Effector memory CD8-positive, alpha-beta T cell (primary cell): ENCODE measurements around the gene PLPPR4.

Experiments used
- ATAC-seq: fragments of 150-1000 bp; cut with Tn5 transposase; replicated peaks from 2 replicates; pipeline ENCODE4 v1.10.0; 2021; ENCODE audit warnings: mild to moderate bottlenecking, moderate library complexity
- DNase-seq, 3 experiments: peaks; one replicate each; pipeline ENCODE4 v3.0.0; 2021
- H3K27ac Mint-ChIP-seq, 2 donors: one replicate each; pipeline ENCODE4 v1.8.0; 2022; ENCODE audit warnings: mild to moderate bottlenecking in 2 of 2, mixed read lengths in 2 of 2, moderate library complexity in 2 of 2
- H3K27me3 Mint-ChIP-seq, 2 donors: one replicate each; pipeline ENCODE4 v1.8.0; 2022; ENCODE audit warnings: mixed read lengths in 2 of 2
- H3K36me3 Mint-ChIP-seq: one replicate; pipeline ENCODE4 v1.8.0; 2022; ENCODE audit warnings: mild to moderate bottlenecking, moderate library complexity, mixed read lengths; ENCODE audit not compliant: insufficient read depth
- H3K4me1 Mint-ChIP-seq, 2 donors: one replicate each; pipeline ENCODE4 v1.8.0; 2022; ENCODE audit warnings: low read depth in 2 of 2, mixed read lengths in 2 of 2
- H3K4me3 Mint-ChIP-seq, 2 donors: one replicate each; pipeline ENCODE4 v1.8.0; 2022; ENCODE audit warnings: mild to moderate bottlenecking in 2 of 2, mixed read lengths in 2 of 2, moderate library complexity in 2 of 2
- H3K9me3 Mint-ChIP-seq, 2 donors: one replicate each; pipeline ENCODE4 v1.8.0; 2022; ENCODE audit warnings: mixed read lengths in 2 of 2
- total RNA-seq, 9 experiments: gene quantifications; one replicate each; lab custom pipeline; 2026; lab: John Stamatoyannopoulos, UW

The PLPPR4 gene
- total RNA-seq: 0 reads per million in 9 experiments

DNA sequence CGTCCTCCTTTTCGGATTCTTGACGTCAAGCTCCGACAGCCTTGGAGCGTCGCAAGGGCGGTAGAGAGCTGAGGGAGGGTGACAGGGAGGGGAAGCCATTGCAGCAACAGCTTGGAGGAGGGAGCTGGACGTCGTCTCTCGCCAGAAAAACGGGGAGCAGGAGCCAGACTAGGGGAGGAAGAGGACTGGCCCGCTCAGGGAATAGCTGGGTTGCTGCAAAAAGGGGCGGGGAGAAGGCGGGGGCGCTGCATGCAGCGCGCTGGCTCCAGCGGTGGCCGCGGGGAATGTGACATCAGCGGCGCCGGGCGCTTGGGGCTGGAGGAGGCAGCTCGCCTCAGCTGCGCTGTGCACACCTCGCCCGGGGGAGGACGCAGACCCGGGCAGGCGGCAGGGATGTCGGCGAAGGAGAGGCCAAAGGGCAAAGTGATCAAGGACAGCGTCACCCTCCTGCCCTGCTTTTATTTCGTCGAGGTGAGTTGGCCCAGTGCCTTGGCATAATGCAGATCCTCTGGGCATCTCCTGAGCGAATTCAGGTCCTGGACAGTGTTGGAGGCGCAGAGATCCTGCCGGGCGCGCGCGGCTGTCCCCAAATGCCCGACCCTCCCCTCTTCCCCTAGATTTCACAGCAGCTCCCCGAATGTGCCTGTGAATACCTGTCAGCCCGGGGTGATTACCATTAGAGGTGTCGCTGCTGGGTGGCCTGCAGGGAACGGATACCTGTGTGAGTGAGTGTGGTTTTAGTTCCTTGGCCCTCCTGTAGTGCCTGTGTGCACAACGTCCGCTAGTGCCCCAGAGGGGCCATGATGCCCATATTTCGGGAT, at the start of gene PLPPR4:
Gene PLPPR4, plus strand, starts transcription at position 292 of the 821 bp plus-strand sequence. Its CDS starts 102 bp downstream, at position 394.
- no peak within 1 kb of the TSS for H3K27ac Mint-ChIP-seq
- ATAC-seq: no peak
- H3K9me3 Mint-ChIP-seq: peaks cover 7 to 9% of the 10 kb centered on the region in 2 donors
- peaks cover 2 to 3% of the 10 kb centered on the region in 2 donors for H3K4me1 Mint-ChIP-seq
- peak within 1 kb of the TSS in 1 of 2 donors; percentile 34 for H3K4me3 Mint-ChIP-seq
- DNase-seq: no peak
- peaks cover 34 to 44% of the 10 kb centered on the region in 2 donors for H3K27me3 Mint-ChIP-seq
- H3K36me3 Mint-ChIP-seq: peaks cover 2% of the 10 kb centered on the region

GRCh38 chr1:99216956-99217355, 47.3 kb upstream of the PLPPR4 start:
- Mint-ChIP-seq H3K4me3 (no peak overlapping the region), H3K27me3 (peaks cover 0 to 10% of the 10 kb centered on the region in 2 donors), H3K4me1 (no peaks in the 10 kb centered on the region), H3K36me3 (no peaks in the 10 kb centered on the region), H3K27ac (no peak overlapping the region), H3K9me3 (peaks cover 0 to 3% of the 10 kb centered on the region in 2 donors)
- DNase-seq: no peak
- ATAC-seq: no peak

DNA sequence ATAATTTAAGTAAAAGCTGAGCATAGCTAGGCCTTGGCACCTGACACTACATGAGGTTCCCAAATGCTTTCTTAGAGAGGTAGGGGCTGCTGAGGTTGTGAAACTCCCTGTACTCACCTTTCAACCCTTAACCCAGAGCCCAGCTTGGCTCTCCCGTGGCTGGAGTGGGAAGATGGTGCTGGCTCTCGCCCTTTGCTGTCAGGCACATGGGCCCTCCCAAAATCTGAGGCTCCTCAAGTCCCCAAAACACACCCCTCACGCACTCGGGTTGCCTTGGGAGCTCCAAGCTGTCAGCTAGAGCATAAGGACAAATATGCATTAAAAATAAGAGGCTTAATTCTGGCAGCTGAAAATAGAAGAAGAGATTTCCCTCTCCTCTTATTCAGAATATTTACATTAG, 46.7 kb upstream of the PLPPR4 start:
- Mint-ChIP-seq H3K9me3 (peaks cover 0 to 3% of the 10 kb centered on the region in 2 donors), H3K36me3 (no peaks in the 10 kb centered on the region), H3K4me1 (no peaks in the 10 kb centered on the region), H3K27me3 (peaks cover 0 to 10% of the 10 kb centered on the region in 2 donors), H3K4me3 (no peak overlapping the region), H3K27ac (no peak overlapping the region)
- DNase-seq (no peak), ATAC-seq (no peak)

DNA sequence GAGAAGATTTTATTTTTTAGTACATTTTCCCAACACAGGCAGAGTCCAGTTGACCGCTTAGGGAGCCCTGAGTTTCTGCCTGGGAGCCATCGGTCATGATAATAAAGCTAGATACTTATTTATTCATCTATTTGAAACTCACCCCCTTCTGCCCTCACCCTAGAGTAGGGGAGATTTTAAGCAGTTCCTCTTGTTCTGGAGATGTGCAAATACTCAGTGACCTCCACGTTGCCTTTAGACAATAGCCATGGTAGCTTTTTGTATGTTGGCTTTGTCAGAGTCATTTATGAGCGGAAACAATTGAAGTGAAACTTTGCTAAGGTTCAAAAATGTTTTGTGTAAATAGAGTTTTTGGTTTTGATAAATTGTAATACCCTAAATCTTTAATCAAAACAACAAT, 45.7 kb upstream of the PLPPR4 start:
- Mint-ChIP-seq H3K4me3 (no peak overlapping the region), H3K27ac (no peak overlapping the region), H3K36me3 (no peaks in the 10 kb centered on the region), H3K27me3 (peaks cover 0 to 10% of the 10 kb centered on the region in 2 donors), H3K4me1 (no peaks in the 10 kb centered on the region), H3K9me3 (peaks cover 0 to 3% of the 10 kb centered on the region in 2 donors)
- ATAC-seq (no peak), DNase-seq (no peak)

DNA sequence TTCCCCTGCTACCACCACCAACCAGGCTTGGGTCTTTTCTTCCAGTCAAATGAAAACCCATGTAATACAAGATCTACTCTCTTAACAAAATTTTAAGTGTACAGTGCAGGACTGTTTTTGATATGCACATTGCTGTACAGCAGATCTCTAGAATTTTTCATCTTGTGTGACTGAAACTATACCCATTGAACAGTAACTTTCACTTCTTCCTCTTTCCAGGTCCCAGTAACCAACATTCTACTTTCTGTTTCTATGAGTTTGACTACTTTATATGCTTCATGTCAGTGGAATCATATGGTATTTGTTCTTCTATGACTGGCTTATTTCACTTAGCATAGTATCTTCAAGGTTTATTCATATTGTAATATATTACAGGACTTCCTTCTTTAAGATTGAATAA, 45.3 kb upstream of the PLPPR4 start:
- Mint-ChIP-seq H3K9me3 (peaks cover 0 to 3% of the 10 kb centered on the region in 2 donors), H3K27ac (no peak overlapping the region), H3K36me3 (no peaks in the 10 kb centered on the region), H3K4me3 (no peak overlapping the region), H3K27me3 (peaks cover 0 to 10% of the 10 kb centered on the region in 2 donors), H3K4me1 (no peaks in the 10 kb centered on the region)
- DNase-seq (no peak), ATAC-seq (no peak)

- Mint-ChIP-seq H3K27me3 (no peaks in the 10 kb centered on the region), H3K4me3 (no peak overlapping the region), H3K27ac (no peak overlapping the region), H3K9me3 (no peaks in the 10 kb centered on the region), H3K4me1 (no peaks in the 10 kb centered on the region), H3K36me3 (no peaks in the 10 kb centered on the region)
- ATAC-seq (no peak), DNase-seq (no peak)
These were observed 37.0 kb upstream of the PLPPR4 start for GRCh38 chr1:99227056-99227897.

DNA sequence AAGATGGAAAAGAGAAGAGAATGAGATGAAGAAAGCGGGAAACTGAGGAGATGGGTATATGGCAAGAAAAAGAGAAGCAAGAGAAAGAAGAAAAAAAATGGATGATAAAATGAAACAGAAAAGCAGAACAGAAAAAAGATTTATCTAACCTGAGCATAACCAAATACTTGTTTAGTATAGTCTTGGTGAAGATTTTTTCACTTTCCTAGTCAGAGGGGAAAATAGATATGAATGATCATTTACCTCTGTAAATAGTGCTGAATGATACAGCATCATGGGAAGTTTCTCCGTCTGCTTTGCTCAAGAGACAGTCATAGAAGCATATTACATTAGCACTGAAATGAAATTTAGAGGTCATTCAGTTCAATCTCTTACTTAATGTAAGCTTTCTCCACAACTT, 36.1 kb upstream of the PLPPR4 start:
- no peak overlapping the region for H3K4me3 Mint-ChIP-seq
- no peaks in the 10 kb centered on the region for H3K27me3 Mint-ChIP-seq
- no peak for ATAC-seq

DNA sequence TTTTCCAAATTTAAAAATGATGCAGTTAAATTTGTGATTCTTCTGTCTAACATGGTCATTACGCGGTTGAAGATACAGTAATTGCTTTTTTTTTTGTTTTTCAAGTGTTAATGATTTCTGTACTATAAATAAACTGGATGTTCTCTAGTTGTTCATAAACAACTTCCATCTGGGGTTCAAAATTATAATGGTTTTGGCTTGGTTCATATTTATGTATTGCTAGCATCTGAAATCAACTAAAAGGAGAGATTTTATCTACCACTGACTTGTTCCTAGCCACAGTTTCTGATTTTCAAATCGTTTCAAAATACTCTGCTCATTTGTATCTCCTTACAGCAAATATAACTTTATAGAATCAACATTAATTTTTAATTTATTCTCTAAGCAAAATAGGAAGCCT, 35.2 kb upstream of the PLPPR4 start:
- DNase-seq: no peak
- no peaks in the 10 kb centered on the region for H3K27me3 Mint-ChIP-seq
- H3K4me1 Mint-ChIP-seq: no peaks in the 10 kb centered on the region
- ATAC-seq: no peak
- no peaks in the 10 kb centered on the region for H3K9me3 Mint-ChIP-seq
- H3K4me3 Mint-ChIP-seq: no peak overlapping the region
- no peak overlapping the region for H3K27ac Mint-ChIP-seq
- no peaks in the 10 kb centered on the region for H3K36me3 Mint-ChIP-seq

More for the DNA sequence above, 36.1 kb upstream of the PLPPR4 start:
- DNase-seq: no peak
- Mint-ChIP-seq H3K9me3 (no peaks in the 10 kb centered on the region), H3K4me1 (no peaks in the 10 kb centered on the region), H3K27ac (no peak overlapping the region), H3K36me3 (no peaks in the 10 kb centered on the region)

GRCh38 chr1:99230695-99231094, 33.6 kb upstream of the PLPPR4 start:
- DNase-seq: no peak
- Mint-ChIP-seq H3K9me3 (no peaks in the 10 kb centered on the region), H3K27me3 (no peaks in the 10 kb centered on the region), H3K27ac (no peak overlapping the region), H3K4me3 (no peak overlapping the region), H3K36me3 (no peaks in the 10 kb centered on the region), H3K4me1 (no peaks in the 10 kb centered on the region)
- ATAC-seq: no peak

- no peak overlapping the region for H3K4me3 Mint-ChIP-seq
- ATAC-seq: no peak
- H3K36me3 Mint-ChIP-seq: no peaks in the 10 kb centered on the region
- no peaks in the 10 kb centered on the region for H3K9me3 Mint-ChIP-seq
- H3K4me1 Mint-ChIP-seq: no peaks in the 10 kb centered on the region
- H3K27me3 Mint-ChIP-seq: no peaks in the 10 kb centered on the region
- H3K27ac Mint-ChIP-seq: no peak overlapping the region
- no peak for DNase-seq
These were observed 32.1 kb upstream of the PLPPR4 start for GRCh38 chr1:99232172-99232571.

DNA sequence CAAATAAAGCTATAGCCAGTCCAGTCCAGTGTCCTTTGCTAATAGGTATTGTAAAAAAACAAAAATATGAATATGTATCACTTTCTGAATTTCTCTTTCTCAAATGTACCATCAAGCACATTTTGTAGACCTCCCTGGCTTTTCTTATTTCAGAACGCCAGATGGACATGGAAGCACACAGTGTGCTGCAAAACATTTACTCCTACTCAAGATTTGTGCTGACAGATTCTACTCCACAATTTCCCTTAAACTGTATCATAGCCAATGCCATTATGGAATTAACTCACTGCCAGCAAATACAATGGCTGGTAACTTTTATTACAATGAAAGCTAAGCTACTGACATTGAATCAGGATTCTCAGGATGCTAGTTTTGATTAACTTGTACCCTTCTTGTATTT, 30.8 kb upstream of the PLPPR4 start:
- no peak overlapping the region for H3K4me3 Mint-ChIP-seq

DNA sequence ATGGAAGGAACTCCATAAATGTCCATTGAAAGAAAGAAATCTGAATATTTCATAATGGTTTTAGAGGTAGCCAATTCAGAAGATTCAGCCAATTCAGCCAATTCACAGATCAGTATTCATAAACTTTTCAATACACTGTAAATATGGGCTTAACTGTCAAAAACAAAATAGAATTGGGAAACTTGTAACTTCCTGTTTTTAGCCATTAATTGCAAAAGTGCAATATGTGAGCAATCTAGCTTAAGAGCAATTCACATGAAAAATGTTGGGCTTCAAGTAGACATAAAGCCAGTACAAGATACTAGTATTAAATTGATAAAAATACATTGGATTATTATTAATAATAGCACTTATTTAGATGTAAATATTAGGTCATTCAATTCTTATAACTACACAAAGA, 27.5 kb upstream of the PLPPR4 start:
- no peak overlapping the region for H3K4me3 Mint-ChIP-seq
- no peaks in the 10 kb centered on the region for H3K36me3 Mint-ChIP-seq
- DNase-seq (no peak), ATAC-seq (no peak)
- H3K27ac Mint-ChIP-seq: no peak overlapping the region
- no peaks in the 10 kb centered on the region for H3K9me3 Mint-ChIP-seq
- no peaks in the 10 kb centered on the region for H3K27me3 Mint-ChIP-seq
- H3K4me1 Mint-ChIP-seq: no peaks in the 10 kb centered on the region

More for the DNA sequence above, 30.8 kb upstream of the PLPPR4 start:
- no peak for DNase-seq
- Mint-ChIP-seq H3K27ac (no peak overlapping the region), H3K36me3 (no peaks in the 10 kb centered on the region), H3K9me3 (no peaks in the 10 kb centered on the region), H3K27me3 (no peaks in the 10 kb centered on the region), H3K4me1 (no peaks in the 10 kb centered on the region)
- no peak for ATAC-seq

- H3K36me3 Mint-ChIP-seq: no peaks in the 10 kb centered on the region
- ATAC-seq: no peak
- no peak overlapping the region for H3K27ac Mint-ChIP-seq
- no peaks in the 10 kb centered on the region for H3K4me1 Mint-ChIP-seq
- no peak overlapping the region for H3K4me3 Mint-ChIP-seq
- DNase-seq: no peak
- H3K27me3 Mint-ChIP-seq: no peaks in the 10 kb centered on the region
- H3K9me3 Mint-ChIP-seq: peaks cover 0 to 6% of the 10 kb centered on the region in 2 donors
These were observed 24.6 kb upstream of the PLPPR4 start for GRCh38 chr1:99239690-99240089.

- Mint-ChIP-seq H3K27ac (no peak overlapping the region), H3K36me3 (no peaks in the 10 kb centered on the region), H3K27me3 (no peaks in the 10 kb centered on the region), H3K4me1 (no peaks in the 10 kb centered on the region), H3K4me3 (no peak overlapping the region), H3K9me3 (peaks cover 0 to 6% of the 10 kb centered on the region in 2 donors)
- DNase-seq (no peak), ATAC-seq (no peak)
These were observed 23.7 kb upstream of the PLPPR4 start for GRCh38 chr1:99240621-99241020.
